ENCODE data around the gene CTSF.
"Not testable (repeated sequence)": the region's sequence is repeated elsewhere in the genome, so short reads cannot be mapped to it uniquely, and the experiment has no call there.

The CTSF gene

DNA sequence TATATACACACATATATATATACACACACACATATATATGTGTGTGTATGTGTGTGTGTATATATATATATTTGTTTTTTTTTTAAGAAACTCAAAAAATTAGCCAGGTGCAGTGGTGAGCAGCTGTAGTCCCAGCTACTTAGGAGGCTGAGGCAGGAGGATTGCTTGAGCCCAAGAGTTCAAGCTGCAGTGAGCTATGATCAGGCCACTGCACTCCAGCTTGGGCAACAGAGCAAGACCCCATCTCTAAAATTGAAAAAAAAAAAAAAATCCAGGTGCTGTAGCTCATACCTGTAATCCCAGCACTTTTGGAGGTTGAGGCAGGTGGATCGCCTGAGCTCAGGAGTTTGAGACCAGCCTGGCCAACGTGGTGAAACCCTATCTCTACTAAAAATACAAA, 20.9 kb upstream of the CTSF start:
- DNase-seq = not testable (repeated sequence)

DNA sequence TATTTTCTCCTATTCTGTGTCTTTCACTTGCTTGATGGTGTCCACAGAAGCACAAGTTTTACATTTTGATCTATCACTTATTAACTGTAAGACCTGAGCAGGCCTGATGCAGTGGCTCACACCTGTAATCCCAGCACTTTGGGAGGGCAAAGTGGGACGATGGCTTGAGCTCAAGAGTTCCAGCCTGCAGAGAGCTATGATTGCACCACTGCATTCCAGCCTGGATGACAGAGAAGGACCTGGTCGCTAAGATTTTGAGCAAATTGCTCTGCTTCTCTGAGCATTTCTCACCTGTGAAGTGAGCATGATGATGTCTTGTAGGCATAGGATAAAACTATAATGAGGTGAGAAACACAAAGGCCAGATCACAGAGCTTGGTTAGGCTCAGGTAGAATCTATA, 17.7 kb upstream of the CTSF start:
- no peak for DNase-seq

DNA sequence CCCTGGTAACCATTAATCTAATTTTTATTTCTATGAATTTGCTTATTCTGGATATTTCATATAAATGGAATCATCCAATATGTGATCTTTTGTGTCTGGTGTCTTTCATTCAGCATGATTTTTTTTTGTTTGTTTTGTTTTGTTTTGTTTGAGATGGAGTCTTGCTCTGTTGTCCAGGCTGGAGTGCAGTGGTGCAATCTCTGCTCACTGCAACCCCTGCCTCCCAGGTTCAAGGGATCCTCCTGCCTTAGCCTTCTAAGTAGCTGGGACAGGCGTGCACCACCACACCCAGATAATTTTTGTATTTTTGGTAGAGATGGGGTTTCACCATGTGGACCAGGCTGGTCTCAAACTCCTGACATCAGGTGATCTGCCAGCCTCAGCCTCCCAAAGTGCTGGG, 17.0 kb upstream of the CTSF start:
- not testable (repeated sequence) for DNase-seq

DNA sequence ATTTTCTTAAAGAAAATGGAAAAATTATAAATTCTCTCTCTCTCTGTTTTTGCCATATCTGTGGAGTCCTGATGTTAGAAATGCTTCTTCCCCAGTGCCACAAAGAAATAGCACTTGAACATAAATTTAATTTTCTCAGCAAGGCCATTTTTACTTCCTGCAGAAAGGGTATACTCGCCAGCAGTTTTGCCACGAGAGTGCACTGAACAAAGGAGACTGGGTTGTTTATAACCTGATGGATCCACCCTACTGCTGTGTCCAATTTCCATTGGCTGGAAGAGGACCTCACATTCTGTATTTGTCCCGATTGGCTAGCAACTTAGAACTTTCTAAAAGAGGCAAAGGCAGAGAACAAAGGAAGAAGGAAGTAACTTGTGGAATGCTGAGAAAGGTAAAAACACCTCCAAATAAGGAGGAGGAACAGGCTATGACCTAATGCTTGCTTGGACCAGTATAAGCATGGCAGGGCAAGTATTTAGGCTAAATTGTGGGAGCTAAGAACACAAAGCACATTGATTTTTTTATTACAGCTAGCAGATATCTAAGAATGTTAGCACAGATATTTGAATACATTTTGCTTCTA, 14.2 kb upstream of the CTSF start:
- not testable (repeated sequence) for DNase-seq

DNA sequence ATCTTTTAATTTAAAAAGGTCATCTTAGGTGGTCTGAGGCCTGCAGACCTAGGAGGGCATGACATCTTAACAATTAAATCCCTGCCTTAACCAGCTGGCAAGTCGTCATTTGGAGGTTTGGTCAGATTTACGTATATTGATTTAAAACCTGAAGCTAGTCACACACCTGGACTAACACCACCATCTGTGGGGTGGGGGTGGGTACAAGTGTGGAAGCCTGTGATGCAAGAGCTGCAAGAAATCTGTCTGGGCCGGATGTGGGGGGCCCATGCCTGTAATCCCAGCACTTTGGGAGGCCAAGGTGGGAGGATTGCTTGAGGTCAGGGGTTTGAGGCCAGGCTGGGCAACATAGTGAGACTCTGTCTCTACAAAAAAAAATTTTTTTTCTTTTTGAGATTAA, 12.9 kb upstream of the CTSF start:
- DNase-seq = no peak

DNA sequence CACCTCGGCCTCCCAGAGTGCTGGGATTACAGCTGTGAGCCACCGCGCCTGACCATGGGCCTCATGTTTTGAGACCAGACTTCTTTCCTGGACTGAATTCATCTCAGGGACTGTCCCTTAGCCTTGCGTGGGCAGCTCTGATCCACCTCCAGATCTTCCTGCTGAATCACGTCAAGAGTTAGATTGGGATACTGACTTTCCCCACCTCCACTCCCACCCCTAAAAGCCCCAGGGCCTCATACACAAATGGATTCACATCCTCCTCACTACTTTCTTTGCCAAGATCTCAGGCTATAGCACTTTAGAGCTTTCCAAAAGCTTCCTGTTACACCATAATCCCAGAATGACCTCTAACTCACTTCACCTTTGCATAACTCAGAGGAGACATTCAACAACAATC, 12.4 kb upstream of the CTSF start:
- no peak for DNase-seq

DNA sequence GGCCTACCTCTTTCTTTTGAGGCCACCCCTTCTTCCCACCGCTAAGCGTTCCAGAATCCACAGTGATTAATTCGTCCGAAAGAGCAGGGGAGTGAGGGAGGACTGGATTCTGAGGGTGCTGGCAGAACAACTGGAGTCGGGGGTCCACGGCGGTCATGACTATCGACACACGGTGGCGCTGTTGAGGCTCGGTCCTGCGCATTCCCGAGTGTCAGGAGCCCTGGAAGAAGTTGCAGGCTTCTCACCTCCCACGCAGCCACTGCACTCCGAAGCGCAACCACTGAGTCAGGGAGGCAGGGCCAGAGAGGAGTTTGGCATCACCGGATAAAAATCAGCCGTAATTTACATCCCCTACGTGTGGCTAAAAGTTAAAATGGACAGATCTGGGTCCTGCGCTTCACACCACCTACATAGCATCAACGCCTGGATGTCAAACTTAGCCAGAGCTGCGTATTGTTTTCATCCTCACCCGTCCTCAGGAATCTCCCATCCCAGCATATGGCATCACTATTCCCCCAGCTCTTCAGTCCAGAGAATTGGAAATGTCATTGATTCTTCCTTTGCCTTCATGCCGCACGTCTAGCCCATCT, 10.7 kb upstream of the CTSF start:
- no peak for DNase-seq

DNA sequence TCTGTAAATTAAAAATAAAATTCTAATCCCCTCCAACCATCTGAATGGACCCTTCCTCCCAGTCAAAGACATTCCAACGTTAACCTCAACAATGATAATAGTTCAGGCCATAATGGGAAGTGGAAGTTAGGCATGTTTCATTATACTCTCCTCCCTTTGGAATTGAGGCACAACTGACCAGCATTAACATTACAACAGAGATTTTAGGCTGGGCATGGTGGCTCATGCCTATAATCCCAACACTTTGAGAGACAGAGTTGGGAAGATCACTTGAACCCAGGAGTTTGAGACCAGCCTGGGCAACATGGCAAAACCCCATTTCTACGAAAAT, 2.4 kb upstream of the CTSF start:
- DNase-seq = no peak

DNA sequence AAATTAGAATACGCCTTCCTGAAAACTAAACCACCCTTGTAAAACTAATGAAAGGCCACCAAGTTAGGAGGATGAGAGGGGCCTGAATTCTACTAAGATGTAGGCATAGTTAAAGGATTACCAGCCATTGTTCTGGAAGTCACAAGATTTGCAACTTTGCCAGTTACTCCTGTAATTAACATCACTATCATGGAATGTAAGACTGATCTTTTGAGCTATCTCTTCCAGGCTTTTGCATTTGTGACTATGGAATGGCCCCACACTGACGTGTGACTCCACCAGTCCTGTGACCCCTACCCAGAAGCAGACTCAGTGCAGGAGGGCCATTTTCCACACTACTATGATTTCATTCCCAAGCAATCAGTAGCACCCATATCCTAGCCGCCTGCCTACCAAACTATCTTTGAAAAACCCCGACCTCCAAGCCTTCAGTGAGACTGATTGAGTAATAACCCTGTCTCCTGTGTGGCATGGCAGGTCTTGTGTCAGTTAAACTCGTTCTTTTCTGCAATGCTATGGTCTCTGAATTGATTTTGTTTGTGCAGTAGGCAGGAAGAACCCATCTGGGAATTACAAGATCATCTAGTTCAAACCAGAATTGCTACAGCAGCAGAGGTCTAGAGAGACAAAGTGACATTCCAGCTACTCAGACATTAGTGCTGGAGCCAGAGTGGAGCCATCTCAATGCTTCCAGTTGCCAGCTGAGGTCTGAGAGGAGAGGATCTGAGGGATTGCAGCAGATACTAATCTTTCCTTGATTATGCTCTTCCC, 1.9 kb upstream of the CTSF start:
- no peak for DNase-seq

DNA sequence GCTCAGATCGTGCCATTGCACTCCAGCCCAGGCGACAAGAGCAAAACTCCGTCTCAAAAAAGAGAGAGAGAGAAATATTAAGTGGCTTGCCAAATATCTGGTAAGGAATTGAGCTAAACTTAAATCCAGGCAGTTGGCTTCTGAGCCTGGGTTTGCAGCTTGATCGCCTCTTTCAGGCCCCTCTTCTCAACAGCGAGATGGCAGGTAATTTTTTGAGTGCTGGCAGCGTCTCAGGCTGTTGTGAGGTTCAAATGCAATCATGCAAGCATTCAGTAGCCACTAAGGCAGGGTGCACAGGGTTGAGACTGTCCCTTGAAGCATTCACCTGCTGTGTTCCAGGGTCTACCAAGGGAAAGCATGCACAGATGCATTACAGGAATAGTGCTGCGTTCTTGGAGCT, 670 bp upstream of the CTSF start:
- DNase-seq = no peak

DNA sequence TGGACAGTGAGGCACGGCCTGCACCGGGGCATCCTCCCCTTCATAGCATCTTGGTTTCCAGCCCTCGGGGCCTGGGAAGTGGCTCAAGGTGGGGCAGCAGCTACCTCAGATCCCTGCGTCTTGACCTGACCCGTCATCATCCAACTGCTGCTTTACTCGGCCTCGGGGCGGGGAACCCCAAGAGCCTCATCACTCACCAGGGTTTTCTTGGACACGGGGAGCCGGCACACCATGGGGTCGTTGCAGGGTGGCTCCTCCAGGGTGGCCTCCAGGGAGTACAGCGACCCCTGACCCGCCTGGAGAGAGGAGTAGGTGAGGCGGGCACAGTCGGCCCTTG, 651 bp downstream of the CTSF start:
- no peak for DNase-seq

DNA sequence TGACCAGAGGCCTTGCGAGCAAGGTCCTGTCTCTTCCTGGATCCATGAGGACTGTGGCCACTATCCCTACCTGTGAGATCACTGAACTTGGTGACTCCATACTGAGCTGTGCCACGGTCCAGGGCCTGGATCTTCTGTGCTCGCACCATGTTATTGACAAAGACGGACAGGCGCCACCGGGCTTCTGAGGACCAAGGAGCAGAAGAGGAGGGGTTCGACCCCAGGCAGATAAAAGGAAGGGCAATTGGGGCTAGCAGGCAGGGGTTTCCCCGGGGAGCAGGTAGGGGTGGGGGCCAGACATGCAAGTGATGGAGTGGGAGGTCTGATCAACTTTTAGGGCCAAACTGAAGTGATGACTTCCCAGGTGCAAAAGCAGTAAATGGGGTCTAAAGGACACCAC, 2.2 kb downstream of the CTSF start:
- DNase-seq = no peak

DNA sequence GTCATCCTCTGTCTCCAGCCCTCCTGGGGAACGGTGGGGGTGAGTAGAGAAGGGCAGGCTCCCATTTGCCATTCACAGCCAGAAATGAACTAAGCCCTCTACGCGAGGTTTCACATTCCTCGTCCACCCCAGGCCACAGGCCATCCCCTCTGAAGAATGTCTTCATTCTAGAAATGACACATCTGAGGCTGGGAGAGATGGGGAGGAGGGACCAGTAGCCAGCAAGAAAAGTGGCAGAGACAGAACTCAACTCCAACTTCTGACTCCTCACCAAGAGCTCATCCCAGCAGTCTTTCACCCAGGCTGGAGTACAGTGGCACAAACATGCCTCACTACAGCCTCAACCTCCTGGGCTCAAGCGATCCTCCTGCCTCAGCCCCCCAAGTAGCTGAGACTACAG, 3.4 kb downstream of the CTSF start:
- DNase-seq = no peak

DNA sequence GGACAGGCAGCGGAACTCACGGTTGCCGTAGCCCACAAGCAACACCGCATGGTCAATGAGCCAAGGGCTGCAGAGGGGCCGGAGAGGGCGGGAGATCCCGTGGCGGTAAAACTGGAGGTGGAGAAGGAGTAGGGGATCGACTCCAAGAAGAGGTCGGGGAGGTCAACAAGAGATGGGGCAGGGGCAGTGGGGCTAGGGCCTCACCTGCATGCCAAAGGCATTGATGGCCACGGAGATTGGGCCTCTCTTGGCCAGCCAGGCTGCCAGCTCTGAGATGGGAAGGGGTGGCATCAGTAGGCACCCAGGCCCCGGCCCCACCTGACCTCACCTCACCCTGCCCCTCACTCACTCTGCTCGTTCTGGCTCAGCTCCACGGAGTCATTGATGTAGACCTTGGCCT, 3.9 kb downstream of the CTSF start:
- no peak for DNase-seq

DNA sequence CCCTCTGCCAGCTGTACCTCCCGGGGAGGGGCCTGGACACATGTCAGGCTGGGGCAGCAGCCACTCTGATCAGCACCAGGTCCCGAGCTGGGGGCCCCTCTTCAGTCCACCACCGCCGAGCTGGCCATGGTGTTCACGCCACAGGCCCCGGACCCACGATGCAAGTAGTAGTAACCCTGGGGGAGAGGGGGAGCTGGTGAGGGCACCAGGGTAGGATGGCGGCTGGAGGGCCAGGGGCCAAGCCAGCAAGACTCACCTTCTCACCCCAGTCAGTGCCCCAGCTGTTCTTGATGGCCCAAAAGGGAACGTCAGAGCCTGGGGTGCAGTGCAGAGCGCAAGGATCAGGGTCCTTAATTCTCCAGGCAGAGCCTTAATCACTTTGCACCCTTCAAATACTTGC, 4.6 kb downstream of the CTSF start:
- DNase-seq = no peak

DNA sequence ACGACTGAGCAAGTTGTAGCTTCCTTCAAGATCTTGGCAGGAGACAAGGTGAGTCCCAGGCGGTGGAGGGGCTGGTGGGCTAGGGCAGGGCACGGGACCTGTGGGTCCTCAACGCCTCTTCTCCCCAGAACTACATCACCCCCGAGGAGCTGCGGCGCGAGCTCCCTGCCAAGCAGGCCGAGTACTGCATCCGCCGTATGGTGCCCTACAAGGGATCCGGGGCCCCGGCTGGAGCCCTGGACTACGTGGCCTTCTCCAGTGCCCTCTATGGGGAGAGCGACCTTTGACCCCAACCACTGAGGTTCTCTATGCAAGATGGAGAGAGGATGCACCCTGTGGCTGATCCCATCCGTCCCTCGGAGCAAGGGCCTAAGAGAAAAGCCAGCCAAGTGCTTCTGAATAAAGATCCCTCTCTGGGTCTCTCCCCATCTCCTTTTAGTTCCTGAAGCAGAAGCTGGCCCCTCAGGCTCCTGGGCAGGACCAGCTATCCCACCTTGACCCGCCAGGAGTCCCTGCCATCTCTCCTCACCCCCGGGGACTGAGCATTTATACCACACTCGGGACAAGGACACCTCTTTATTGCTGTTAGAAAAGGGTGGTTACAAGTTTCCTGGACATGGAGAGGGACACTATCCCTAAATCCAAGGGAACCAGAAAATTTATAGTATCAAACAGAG, 5.4 kb downstream of the CTSF start:
- no peak for DNase-seq

DNA sequence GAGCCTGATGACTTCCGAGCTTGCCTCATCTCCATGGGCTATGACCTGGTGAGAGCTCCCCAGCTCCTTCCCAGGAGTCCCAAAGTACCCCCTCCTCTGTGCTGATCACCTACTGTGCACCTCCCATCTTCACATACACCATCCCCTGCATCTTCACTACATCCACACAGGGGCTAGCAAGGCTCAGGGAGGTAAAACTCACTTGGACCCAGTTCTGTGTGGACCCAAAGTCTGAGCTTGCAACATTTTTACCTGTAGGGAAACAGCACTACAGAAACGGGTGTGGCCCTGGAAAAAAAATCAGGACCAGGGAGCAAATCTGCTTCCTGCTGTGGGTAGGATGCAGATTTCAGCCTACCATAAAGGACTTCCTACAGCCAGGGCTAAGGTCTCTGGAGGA, 6.1 kb downstream of the CTSF start:
- no peak for DNase-seq

DNA sequence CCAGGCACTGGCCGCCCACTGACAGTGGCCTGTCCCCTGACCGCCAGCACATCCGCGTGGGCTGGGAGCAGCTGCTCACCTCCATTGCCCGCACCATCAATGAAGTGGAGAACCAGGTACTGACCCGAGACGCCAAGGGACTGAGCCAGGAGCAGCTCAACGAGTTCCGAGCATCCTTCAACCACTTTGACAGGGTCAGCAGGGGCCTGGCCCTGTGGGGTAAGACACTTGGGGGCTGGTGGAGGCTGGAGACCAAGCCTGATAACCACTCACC, 6.5 kb downstream of the CTSF start:
- DNase-seq = no peak

DNA sequence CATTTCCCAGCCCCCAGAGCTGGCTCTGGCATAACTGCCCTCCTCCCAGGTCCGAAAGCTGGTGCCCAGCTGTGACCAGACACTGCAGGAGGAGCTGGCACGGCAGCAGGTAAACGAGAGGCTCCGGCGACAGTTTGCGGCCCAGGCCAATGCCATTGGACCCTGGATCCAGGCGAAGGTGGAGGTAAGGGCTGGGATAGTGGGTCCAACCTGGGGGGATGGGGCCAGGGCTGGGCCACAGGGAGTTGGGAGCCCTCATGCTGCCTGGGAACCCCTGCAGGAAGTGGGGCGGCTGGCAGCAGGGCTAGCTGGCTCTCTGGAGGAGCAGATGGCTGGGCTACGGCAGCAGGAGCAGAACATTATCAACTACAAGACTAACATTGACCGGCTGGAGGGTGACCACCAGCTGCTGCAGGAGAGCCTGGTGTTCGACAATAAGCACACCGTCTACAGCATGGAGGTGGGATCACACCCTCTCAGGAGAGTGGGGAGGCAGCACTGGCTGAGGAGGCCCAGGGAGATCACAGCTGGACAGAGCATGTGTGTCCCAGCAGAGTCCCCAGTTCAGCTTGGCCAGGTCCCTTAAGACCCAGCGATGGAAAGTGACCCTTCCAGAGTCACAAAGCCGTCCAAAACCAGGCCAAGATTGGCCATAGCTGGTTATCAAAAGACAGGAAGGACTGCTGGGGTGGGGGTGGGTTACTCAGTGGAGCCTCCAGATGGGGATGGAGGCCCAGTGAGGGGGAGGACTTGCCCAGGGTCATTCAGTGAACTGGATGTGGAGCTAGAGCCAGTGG, 7.0 kb downstream of the CTSF start:
- no peak for DNase-seq

DNA sequence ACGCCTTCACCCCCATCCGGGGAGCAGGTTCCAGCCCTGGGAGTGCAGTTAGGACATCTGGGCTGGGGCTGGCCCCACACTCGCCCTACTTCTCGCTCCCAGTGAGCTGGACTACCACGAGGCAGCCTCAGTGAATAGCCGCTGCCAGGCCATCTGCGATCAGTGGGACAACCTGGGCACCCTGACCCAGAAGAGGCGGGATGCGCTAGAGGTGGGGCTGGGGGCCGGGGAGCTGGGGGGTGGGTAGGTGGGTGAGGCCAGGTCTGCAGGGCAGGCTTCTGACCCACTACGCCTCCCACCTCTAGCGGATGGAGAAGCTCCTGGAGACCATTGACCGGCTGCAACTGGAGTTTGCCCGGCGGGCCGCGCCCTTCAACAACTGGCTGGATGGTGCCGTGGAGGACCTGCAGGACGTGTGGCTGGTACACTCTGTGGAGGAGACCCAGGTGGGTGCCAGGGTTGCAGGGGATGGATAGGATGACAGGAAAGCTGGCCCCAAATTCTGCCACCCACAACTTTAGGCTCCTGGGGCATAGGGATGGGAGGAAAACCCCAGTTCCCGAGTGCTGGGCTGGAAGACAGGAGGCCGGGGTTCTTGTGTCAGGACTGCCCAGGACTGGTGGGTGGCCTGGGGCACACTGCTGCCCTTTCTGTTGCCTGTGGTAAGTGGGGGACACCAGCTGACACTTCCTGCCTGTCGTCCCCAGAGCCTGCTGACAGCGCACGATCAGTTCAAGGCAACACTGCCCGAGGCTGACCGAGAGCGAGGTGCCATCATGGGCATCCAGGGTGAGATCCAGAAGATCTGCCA, 8.3 kb downstream of the CTSF start:
- DNase-seq = no peak

DNA sequence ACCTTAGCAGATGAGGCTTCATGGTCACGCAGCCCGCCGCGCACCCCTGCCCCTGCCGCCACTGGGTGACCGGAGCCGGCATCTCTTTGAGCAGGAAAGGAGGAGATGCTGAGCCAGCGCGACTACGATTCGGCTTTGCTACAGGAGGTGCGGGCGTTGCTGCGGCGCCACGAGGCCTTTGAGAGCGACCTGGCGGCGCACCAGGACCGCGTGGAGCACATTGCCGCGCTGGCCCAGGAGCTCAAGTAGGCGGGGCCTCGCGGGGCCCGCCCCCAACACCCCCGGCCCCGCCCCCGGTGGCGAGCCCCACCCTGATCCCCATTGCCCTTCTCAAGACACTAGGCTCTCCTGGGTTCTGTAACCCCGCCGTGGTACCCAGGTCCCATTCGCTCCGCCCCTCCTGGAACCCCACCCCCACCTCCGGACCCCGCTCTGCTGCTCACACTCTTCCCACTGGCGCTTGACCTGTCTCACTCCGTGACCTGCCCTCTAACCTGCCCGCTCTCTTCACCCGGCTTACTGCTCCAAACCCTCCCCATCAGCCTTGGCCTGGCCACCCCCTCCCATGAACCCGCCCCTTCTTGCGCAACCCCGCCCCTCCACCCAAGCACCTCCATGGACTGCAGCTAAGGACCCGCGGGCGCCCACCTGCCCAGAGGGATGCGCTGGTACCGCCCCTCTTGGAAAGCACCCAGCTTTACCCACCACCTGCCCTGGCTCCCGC, 9.1 kb downstream of the CTSF start:
- no peak for DNase-seq

DNA sequence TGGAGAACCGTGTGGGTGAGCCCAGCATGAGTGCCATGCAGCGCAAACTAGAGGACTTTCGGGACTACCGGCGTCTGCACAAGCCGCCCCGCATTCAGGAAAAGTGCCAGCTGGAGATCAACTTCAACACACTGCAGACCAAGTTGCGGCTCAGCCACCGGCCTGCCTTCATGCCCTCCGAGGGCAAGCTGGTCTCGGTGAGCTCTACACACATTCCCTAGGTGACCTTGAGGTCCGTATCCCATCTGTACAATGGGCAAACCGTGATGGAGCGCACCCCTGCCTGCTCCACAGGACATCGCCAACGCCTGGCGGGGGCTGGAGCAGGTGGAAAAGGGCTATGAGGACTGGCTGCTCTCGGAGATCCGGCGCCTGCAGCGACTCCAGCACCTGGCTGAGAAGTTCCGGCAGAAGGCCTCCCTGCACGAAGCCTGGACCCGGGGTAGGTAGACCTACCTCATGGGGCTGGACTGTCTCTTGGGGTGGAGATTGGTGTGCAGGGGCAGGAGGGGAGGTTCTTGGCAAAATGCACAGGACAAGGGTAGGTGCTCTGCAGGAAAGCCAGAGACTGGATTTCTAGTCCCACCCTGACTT, 10.6 kb downstream of the CTSF start:
- DNase-seq = no peak
